ENCODE data around the gene RGCC.

RGCC gene

GRCh38 chr13:41465241-41465847 is 8.0 kb downstream of the RGCC start:
- ChIA-PET POLR2A (interaction anchor here (0.6 kb wide), 1 partner anchor 371 kb away, joined by 3 read pairs; no protein-coding TSS in a partner anchor), CTCF (interaction anchor here (1.1 to 1.3 kb wide), 2 partner anchors 34 to 188 kb away, joined by 5 to 7 read pairs; no protein-coding TSS in a partner anchor)
- no peak for TF ChIP-seq CTCF (IDR thresholded peaks at IDR 0.05; ENCODE audit: control extremely low read depth, extremely low read depth, low read depth, missing control alignments)
- peak; percentile 87 for DNase-seq (ENCODE audit: extremely low spot score)

GRCh38 chr13:41465898-41466320 is 8.6 kb downstream of the RGCC start:
- ChIA-PET POLR2A (no interaction called here), CTCF (interaction anchor here (1.0 to 6.2 kb wide), 4 partner anchors 7 to 187 kb away, joined by 3 to 35 read pairs (median 6); no protein-coding TSS in a partner anchor)
- TF ChIP-seq CTCF (IDR thresholded peaks at IDR 0.05; ENCODE audit: control extremely low read depth, extremely low read depth, low read depth, missing control alignments): no peak
- no peak for DNase-seq (ENCODE audit: extremely low spot score)

GRCh38 chr13:41467425-41467945 is 10.1 kb downstream of the RGCC start:
- CTCF ChIA-PET: interaction anchor here (1.2 to 6.2 kb wide), 2 partner anchors 8 to 87 kb away, joined by 3 to 35 read pairs; no protein-coding TSS in a partner anchor
- no peak for TF ChIP-seq CTCF (IDR thresholded peaks at IDR 0.05; ENCODE audit: control extremely low read depth, extremely low read depth, low read depth, missing control alignments)
- POLR2A ChIA-PET: no interaction called here
- no peak for DNase-seq (ENCODE audit: extremely low spot score)

- TF ChIP-seq CTCF (IDR thresholded peaks at IDR 0.05; ENCODE audit: control extremely low read depth, extremely low read depth, low read depth, missing control alignments): no peak
- no peak for DNase-seq (ENCODE audit: extremely low spot score)
- CTCF ChIA-PET: interaction anchor here (1.0 to 6.2 kb wide), 2 partner anchors 9 to 11 kb away, joined by 3 to 35 read pairs; no protein-coding TSS in a partner anchor
- POLR2A ChIA-PET: interaction anchor here (0.7 kb wide), 2 partner anchors 310 to 656 kb away, joined by 3 read pairs; no protein-coding TSS in a partner anchor
These were observed 11.3 kb downstream of the RGCC start for GRCh38 chr13:41468631-41469030.

- POLR2A ChIA-PET: interaction anchor here (0.7 kb wide), 1 partner anchor 668 kb away, joined by 3 read pairs; no protein-coding TSS in a partner anchor
- peak; percentile 1 for DNase-seq (ENCODE audit: extremely low spot score)
- TF ChIP-seq CTCF (IDR thresholded peaks at IDR 0.05; ENCODE audit: control extremely low read depth, extremely low read depth, low read depth, missing control alignments): no peak
- CTCF ChIA-PET: interaction anchor here (1.1 to 6.2 kb wide), 2 partner anchors 11 to 25 kb away, joined by 3 to 35 read pairs; no protein-coding TSS in a partner anchor
These were observed 12.8 kb downstream of the RGCC start for GRCh38 chr13:41470196-41470595.

GRCh38 chr13:41471785-41472184 is 14.4 kb downstream of the RGCC start:
- no peak for TF ChIP-seq CTCF (IDR thresholded peaks at IDR 0.05; ENCODE audit: control extremely low read depth, extremely low read depth, low read depth, missing control alignments)
- DNase-seq (ENCODE audit: extremely low spot score): peak; percentile 0
- ChIA-PET CTCF (interaction anchor here (1.0 to 6.2 kb wide), 3 partner anchors 12 to 88 kb away, joined by 3 to 35 read pairs (median 3); no protein-coding TSS in a partner anchor), POLR2A (interaction anchor here (1.2 kb wide), 1 partner anchor 15 kb away, joined by 4 read pairs; the partner anchor contains the start of gene RGCC)
